HepG2 (cell line): Measurements from ENCODE around the gene PLXNB2. TPM values are rescaled to one million over a fixed set of nuclear protein-coding genes. Genes with fewer than 3 reads are reported as not detected.

Source experiments
- DMTF1 ChIP-seq: sonication (generic); formaldehyde crosslinking; IDR thresholded peaks from 2 replicates; pipeline ENCODE4 v1.4.0; 2020; ENCODE audit warnings: mild to moderate bottlenecking, missing genetic modification reagents
- GATA4 ChIP-seq: sonication (generic); IDR thresholded peaks from 2 replicates; pipeline ENCODE4 v1.6.1; 2016; ENCODE audit warnings: antibody characterized with exemption, low read depth, borderline replicate concordance
- HMGXB4 ChIP-seq, 2 experiments: sonication (generic) in 1 of 2; formaldehyde crosslinking in 1 of 2; IDR thresholded peaks; 2 replicates each; pipeline versions ENCODE4 v1.4.0 to v1.6.1; 2018 to 2020; ENCODE audit warnings: missing genetic modification reagents in 2 of 2, borderline replicate concordance in 1 of 2, low read depth in 1 of 2, mild to moderate bottlenecking in 1 of 2, missing biosample characterization in 1 of 2
- KDM1A ChIP-seq: IDR thresholded peaks from 2 replicates; pipeline ENCODE4 v1.6.1; 2016; ENCODE audit warnings: missing compliant biosample characterization
- NR2F6 ChIP-seq, 2 experiments: IDR thresholded peaks; 2 replicates each; pipeline ENCODE4 v1.6.1; 2016; ENCODE audit warnings: antibody characterized with exemption in 1 of 2, mild to moderate bottlenecking in 1 of 2
- REPIN1 ChIP-seq: sonication (generic); formaldehyde crosslinking; IDR thresholded peaks from 2 replicates; pipeline ENCODE4 v1.8.0; 2022; ENCODE audit warnings: missing genetic modification reagents, low read depth, mild to moderate bottlenecking, borderline replicate concordance
- SNRNP70 ChIP-seq: fragments of 200-400 bp; formaldehyde crosslinking; IDR thresholded peaks from 2 replicates; pipeline ENCODE4 v1.6.1; 2017; ENCODE audit warnings: mild to moderate bottlenecking, low read depth, low read length, moderate library complexity
- SRSF9 ChIP-seq: fragments of 200-400 bp; formaldehyde crosslinking; IDR thresholded peaks from 2 replicates; pipeline ENCODE4 v1.6.1; 2018; ENCODE audit warnings: borderline replicate concordance, mild to moderate bottlenecking, low read depth, low read length; ENCODE audit not compliant: insufficient read depth, poor library complexity, severe bottlenecking
- TBP ChIP-seq: sonication (generic); formaldehyde crosslinking; IDR thresholded peaks from 2 replicates; pipeline ENCODE4 v1.5.0; 2020; ENCODE audit warnings: missing genetic modification reagents
- YEATS4 ChIP-seq: sonication (generic); formaldehyde crosslinking; IDR thresholded peaks from 2 replicates; pipeline ENCODE4 v1.4.0; 2020; ENCODE audit warnings: missing genetic modification reagents, borderline replicate concordance
- ZC3H13 ChIP-seq: sonication (generic); formaldehyde crosslinking; IDR thresholded peaks from 2 replicates; pipeline ENCODE4 v1.8.1; 2023; ENCODE audit warnings: mild to moderate bottlenecking, missing genetic modification reagents, moderate library complexity
- ZNF10 ChIP-seq: sonication (generic); formaldehyde crosslinking; IDR thresholded peaks from 2 replicates; pipeline ENCODE4 v1.4.0; 2020; ENCODE audit warnings: mild to moderate bottlenecking, low read depth, missing genetic modification reagents, borderline replicate concordance
- ZNF138 ChIP-seq: sonication (generic); formaldehyde crosslinking; IDR thresholded peaks from 2 replicates; pipeline ENCODE4 v1.5.0; 2020; ENCODE audit warnings: mild to moderate bottlenecking, low read depth, missing genetic modification reagents
- ZNF513 ChIP-seq: sonication (generic); formaldehyde crosslinking; conservative IDR thresholded peaks from 2 replicates; pipeline ENCODE4 v1.5.0; 2020; ENCODE audit warnings: missing genetic modification reagents
- ZNF678 ChIP-seq: sonication (generic); formaldehyde crosslinking; IDR thresholded peaks from 2 replicates; pipeline ENCODE4 v1.4.0; 2020; ENCODE audit warnings: mild to moderate bottlenecking, missing genetic modification reagents
- polyA plus RNA-seq, 8 experiments: library from polyadenylated mRNA; depleted of rRNA in 3 of 8; stranded (reverse) in 7 of 8; unstranded in 1 of 8; fragments of >200 nt; fragmentation: Illumina TruSeq in 4 of 8; extraction: Trizol in 4 of 8; gene quantifications; 2 replicates each; pipeline versions ENCODE4 v1.2.1 to v1.2.3, GENCODE V29; 2011 to 2016; ENCODE audit warnings: low read depth in 4 of 8, missing spikeins in 1 of 8, mixed read lengths in 1 of 8; ENCODE audit not compliant: insufficient read depth in 1 of 8
- total RNA-seq, 5 experiments: library from RNA; depleted of rRNA; stranded (reverse); fragments of >200 nt; fragmentation: Illumina TruSeq; extraction: Trizol; gene quantifications; 2 replicates each; pipeline ENCODE4 v1.2.3, GENCODE V29; 2016; ENCODE audit warnings: low read depth in 1 of 5
- TF ChIP-seq, protein P1 (sequence below): sonication (generic); formaldehyde crosslinking; IDR thresholded peaks from 2 replicates; pipeline ENCODE4 v1.4.0; 2020; ENCODE audit warnings: mild to moderate bottlenecking, missing genetic modification reagents
- TF ChIP-seq, protein P2 (sequence below): sonication (generic); formaldehyde crosslinking; IDR thresholded peaks from 2 replicates; pipeline ENCODE4 v1.4.0; 2020; ENCODE audit warnings: low read depth, missing genetic modification reagents

The PLXNB2 gene
- total and polyA plus RNA-seq, 2 of the 13 experiments (the other 11 are each of a cell fraction or from before 2014, with no cell fraction given) = 32.6 to 68.9 TPM

- TF ChIP-seq, protein P1, sequence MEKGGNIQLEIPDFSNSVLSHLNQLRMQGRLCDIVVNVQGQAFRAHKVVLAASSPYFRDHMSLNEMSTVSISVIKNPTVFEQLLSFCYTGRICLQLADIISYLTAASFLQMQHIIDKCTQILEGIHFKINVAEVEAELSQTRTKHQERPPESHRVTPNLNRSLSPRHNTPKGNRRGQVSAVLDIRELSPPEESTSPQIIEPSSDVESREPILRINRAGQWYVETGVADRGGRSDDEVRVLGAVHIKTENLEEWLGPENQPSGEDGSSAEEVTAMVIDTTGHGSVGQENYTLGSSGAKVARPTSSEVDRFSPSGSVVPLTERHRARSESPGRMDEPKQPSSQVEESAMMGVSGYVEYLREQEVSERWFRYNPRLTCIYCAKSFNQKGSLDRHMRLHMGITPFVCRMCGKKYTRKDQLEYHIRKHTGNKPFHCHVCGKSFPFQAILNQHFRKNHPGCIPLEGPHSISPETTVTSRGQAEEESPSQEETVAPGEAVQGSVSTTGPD (CRISPR knock-in tag) = no peak
- no peak for TF ChIP-seq GATA4
- TF ChIP-seq ZNF513 (CRISPR knock-in tag) = no peak
- no peak for TF ChIP-seq SNRNP70
- TF ChIP-seq DMTF1 (CRISPR knock-in tag) = no peak
- TF ChIP-seq, protein P2, sequence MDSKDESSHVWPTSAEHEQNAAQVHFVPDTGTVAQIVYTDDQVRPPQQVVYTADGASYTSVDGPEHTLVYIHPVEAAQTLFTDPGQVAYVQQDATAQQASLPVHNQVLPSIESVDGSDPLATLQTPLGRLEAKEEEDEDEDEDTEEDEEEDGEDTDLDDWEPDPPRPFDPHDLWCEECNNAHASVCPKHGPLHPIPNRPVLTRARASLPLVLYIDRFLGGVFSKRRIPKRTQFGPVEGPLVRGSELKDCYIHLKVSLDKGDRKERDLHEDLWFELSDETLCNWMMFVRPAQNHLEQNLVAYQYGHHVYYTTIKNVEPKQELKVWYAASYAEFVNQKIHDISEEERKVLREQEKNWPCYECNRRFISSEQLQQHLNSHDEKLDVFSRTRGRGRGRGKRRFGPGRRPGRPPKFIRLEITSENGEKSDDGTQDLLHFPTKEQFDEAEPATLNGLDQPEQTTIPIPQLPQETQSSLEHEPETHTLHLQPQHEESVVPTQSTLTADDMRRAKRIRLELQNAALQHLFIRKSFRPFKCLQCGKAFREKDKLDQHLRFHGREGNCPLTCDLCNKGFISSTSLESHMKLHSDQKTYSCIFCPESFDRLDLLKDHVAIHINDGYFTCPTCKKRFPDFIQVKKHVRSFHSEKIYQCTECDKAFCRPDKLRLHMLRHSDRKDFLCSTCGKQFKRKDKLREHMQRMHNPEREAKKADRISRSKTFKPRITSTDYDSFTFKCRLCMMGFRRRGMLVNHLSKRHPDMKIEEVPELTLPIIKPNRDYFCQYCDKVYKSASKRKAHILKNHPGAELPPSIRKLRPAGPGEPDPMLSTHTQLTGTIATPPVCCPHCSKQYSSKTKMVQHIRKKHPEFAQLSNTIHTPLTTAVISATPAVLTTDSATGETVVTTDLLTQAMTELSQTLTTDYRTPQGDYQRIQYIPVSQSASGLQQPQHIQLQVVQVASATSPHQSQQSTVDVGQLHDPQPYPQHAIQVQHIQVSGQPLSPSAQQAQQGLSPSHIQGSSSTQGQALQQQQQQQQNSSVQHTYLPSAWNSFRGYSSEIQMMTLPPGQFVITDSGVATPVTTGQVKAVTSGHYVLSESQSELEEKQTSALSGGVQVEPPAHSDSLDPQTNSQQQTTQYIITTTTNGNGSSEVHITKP = no peak
- TF ChIP-seq ZNF138 (CRISPR knock-in tag) = no peak
- peak in 1 of 2 experiments; percentile 35; a peak in 2 of 4 replicates for TF ChIP-seq HMGXB4 (CRISPR knock-in tag; IDR thresholded peaks at IDR 0.05; ENCODE audit: borderline replicate concordance in 1 of 2, low read depth in 1 of 2)
- TF ChIP-seq REPIN1 (CRISPR knock-in tag) = no peak
- no peak for TF ChIP-seq TBP (CRISPR knock-in tag)
- no peak for TF ChIP-seq SRSF9
- no peak for TF ChIP-seq YEATS4 (CRISPR knock-in tag)
- no peak for TF ChIP-seq ZNF10
- TF ChIP-seq NR2F6 (IDR thresholded peaks at IDR 0.05) = no peak
- 0 out of 2 replicates have a peak, but pooled peaks have one; percentile 17 for TF ChIP-seq NR2F6 (CRISPR knock-in tag; IDR thresholded peaks at IDR 0.05)
- no peak for TF ChIP-seq ZC3H13
- no peak for TF ChIP-seq ZNF678 (CRISPR knock-in tag)
- TF ChIP-seq KDM1A (CRISPR knock-in tag) = no peak
Measured at GRCh38 chr22:50305923-50306566, 1.4 kb downstream of the PLXNB2 start (continued).
